SU-DHL-6 (cell line): Measurements from ENCODE around the gene ZC3H12D.

ENCODE experiments used
- EZH2phosphoT487 ChIP-seq: fragments of 200-600 bp; sonication (generic), shearing (Covaris generic); conservative IDR thresholded peaks from 2 replicates; pipeline ENCODE4 v1.6.1; 2018; ENCODE audit warnings: mild to moderate bottlenecking, antibody characterized with exemption, low read length, moderate library complexity, mixed read lengths
- TF ChIP-seq, protein P1 (sequence below): fragments of 200-600 bp; sonication (generic); IDR thresholded peaks from one replicate; pipeline ENCODE4 v1.5.1; 2017; ENCODE audit warnings: antibody characterized with exemption, mild to moderate bottlenecking, low read length, moderate library complexity; ENCODE audit not compliant: insufficient read depth, poor library complexity, severe bottlenecking

DNA sequence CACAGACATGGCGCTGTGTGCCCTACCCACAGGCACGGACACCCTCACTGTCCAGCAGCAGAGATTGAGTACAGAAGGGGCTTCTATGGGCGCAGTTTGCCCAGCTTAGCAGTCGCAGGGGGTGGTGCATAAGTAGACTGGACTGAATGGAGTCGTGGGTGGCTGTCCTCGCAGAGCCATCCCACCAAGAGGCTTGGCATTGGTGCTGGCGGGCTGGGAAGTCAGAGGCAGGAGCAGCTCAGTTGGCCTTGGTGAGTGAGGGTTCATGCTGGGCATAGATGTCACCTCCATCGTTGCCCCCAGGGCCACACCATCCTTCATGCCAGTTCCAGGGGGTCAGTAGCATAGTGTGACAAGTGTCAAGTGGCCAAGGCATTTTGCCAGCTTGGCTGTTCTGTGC is 59.6 kb downstream of the ZC3H12D start:
- TF ChIP-seq, protein P1, sequence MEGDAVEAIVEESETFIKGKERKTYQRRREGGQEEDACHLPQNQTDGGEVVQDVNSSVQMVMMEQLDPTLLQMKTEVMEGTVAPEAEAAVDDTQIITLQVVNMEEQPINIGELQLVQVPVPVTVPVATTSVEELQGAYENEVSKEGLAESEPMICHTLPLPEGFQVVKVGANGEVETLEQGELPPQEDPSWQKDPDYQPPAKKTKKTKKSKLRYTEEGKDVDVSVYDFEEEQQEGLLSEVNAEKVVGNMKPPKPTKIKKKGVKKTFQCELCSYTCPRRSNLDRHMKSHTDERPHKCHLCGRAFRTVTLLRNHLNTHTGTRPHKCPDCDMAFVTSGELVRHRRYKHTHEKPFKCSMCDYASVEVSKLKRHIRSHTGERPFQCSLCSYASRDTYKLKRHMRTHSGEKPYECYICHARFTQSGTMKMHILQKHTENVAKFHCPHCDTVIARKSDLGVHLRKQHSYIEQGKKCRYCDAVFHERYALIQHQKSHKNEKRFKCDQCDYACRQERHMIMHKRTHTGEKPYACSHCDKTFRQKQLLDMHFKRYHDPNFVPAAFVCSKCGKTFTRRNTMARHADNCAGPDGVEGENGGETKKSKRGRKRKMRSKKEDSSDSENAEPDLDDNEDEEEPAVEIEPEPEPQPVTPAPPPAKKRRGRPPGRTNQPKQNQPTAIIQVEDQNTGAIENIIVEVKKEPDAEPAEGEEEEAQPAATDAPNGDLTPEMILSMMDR, result no peak
- no peak for TF ChIP-seq EZH2phosphoT487
